ENCODE data around the gene PHETA2.

PHETA2 gene, protein sequence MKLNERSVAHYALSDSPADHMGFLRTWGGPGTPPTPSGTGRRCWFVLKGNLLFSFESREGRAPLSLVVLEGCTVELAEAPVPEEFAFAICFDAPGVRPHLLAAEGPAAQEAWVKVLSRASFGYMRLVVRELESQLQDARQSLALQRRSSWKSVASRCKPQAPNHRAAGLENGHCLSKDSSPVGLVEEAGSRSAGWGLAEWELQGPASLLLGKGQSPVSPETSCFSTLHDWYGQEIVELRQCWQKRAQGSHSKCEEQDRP

GRCh38 chr22:42074132-42074811, at the start of gene PHETA2:
PHETA2 (plus strand) TSS chr22:42074248; CDS start chr22:42077294, 3,046 bp downstream.
- no peak for ATAC-seq
- Mint-ChIP-seq H3K27ac (peak within 1 kb of the TSS; percentile 89), H3K4me3 (peak within 1 kb of the TSS; percentile 59), H3K36me3 (peaks cover 11% of the 10 kb centered on the region), H3K9me3 (no peaks in the 10 kb centered on the region), H3K4me1 (peaks cover 44% of the 10 kb centered on the region)
- DNase-seq (ENCODE audit: low spot score in 2 of 2): peak; percentile 40 to 74

GRCh38 chr22:42025421-42025820, 48.6 kb upstream of the PHETA2 start:
- Mint-ChIP-seq H3K27ac (no peak overlapping the region), H3K4me1 (peaks cover 12% of the 10 kb centered on the region), H3K36me3 (no peaks in the 10 kb centered on the region), H3K4me3 (no peak overlapping the region), H3K9me3 (no peaks in the 10 kb centered on the region)
- no peak for ATAC-seq
- DNase-seq (ENCODE audit: low spot score in 2 of 2): no peak

GRCh38 chr22:42026705-42027104, 47.3 kb upstream of the PHETA2 start:
- H3K27ac Mint-ChIP-seq: no peak overlapping the region
- no peak for ATAC-seq
- no peak for DNase-seq (ENCODE audit: low spot score in 2 of 2)
- no peaks in the 10 kb centered on the region for H3K9me3 Mint-ChIP-seq
- H3K4me1 Mint-ChIP-seq: peaks cover 25% of the 10 kb centered on the region
- H3K4me3 Mint-ChIP-seq: no peak overlapping the region
- no peaks in the 10 kb centered on the region for H3K36me3 Mint-ChIP-seq

DNA sequence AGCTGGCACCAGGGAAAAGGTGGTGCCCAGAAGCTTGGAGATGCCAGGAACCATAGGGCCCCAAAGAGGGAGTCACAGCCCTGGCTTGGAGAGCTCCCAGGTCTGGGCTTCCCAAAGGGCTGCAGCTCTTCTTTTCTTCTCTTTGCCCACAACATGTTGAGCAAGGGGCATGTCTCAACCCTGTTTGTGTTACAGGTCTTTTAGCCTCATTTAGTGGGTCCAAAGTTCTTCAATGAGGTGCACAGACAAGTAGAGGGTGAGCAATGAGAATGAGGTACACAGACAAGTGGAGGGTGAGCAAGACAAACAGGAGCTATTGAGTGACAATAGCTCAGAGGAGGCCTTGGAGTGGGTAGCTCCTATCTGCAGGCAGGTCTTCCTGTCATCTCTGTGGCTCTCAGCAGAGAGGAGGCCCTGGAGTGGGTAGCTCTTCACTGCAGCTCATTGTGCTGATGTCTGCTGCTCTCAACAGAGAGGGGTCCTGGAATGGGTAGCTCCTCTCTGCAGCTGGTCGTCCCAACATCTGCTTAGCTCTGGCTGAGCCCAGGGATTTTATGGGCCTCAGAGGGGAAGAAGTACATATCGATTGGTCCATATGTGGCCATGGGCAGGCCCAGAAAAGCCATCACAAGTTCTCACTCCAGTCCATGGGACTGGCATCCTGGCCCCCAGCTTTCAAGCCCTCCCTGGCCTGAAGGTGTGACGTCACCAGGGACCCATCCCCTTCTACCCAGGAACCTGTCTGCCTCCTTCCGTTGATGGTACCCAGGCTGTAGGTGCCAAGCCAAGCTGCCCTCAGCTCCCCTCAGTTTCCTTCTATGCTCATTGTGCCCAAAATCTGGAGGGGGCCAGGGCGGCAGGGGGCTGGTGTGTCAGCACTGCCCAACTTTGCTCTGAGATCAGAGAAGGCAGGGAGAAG, 40.5 kb upstream of the PHETA2 start:
- H3K9me3 Mint-ChIP-seq: peaks cover 4% of the 10 kb centered on the region
- ATAC-seq (no peak), DNase-seq (ENCODE audit: low spot score in 2 of 2) (no peak)
- H3K36me3 Mint-ChIP-seq: no peaks in the 10 kb centered on the region
- H3K27ac Mint-ChIP-seq: peak overlapping the region; percentile 40
- no peak overlapping the region for H3K4me3 Mint-ChIP-seq
- H3K4me1 Mint-ChIP-seq: peaks cover 18% of the 10 kb centered on the region

DNA sequence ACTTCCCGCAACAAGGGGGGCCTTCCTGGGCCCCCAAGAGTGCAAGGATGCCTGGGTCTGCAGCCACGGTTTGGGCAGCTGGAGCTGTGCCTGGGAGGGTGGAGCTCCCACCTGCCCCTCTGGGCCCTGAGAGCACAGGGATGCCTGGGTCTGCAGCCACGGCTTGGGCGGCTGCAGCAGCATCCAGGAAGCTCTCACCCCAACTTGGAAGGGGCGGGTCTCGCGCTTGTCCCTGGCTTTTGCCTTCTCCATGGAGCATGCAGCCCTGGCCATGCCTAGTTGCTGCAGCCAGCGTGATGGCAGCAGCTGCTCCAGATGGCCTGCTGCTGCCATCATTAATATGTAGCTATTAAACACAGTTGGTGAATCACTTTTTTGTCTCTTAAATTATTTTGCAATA, 38.8 kb upstream of the PHETA2 start:
- peaks cover 4% of the 10 kb centered on the region for H3K9me3 Mint-ChIP-seq
- no peak overlapping the region for H3K4me3 Mint-ChIP-seq
- no peaks in the 10 kb centered on the region for H3K36me3 Mint-ChIP-seq
- DNase-seq (ENCODE audit: low spot score in 2 of 2) (no peak), ATAC-seq (no peak)
- peaks cover 16% of the 10 kb centered on the region for H3K4me1 Mint-ChIP-seq
- no peak overlapping the region for H3K27ac Mint-ChIP-seq

DNA sequence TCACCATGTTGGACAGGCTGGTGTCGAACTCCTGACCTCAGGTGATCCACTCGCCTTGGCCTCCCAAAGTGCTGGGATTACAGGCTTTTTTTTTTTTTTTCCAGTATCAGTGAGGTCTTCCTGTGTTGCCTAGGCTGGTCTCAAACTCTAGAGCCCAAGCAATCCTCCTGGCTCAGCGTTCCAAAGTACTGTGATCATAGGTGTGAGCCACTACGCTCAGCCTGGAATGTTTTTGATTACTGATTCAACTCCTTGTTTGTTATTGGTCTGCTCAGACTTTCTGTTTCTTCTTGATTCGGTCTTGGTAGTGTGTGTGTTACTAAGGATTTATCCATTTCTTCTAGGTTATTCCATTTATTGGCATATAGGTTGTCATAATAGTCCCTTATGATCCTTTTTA, 34.8 kb upstream of the PHETA2 start:
- no peaks in the 10 kb centered on the region for H3K4me1 Mint-ChIP-seq
- DNase-seq (ENCODE audit: low spot score in 2 of 2) (no peak), ATAC-seq (no peak)
- no peak overlapping the region for H3K27ac Mint-ChIP-seq
- H3K4me3 Mint-ChIP-seq: no peak overlapping the region
- H3K36me3 Mint-ChIP-seq: no peaks in the 10 kb centered on the region
- H3K9me3 Mint-ChIP-seq: peaks cover 9% of the 10 kb centered on the region

DNA sequence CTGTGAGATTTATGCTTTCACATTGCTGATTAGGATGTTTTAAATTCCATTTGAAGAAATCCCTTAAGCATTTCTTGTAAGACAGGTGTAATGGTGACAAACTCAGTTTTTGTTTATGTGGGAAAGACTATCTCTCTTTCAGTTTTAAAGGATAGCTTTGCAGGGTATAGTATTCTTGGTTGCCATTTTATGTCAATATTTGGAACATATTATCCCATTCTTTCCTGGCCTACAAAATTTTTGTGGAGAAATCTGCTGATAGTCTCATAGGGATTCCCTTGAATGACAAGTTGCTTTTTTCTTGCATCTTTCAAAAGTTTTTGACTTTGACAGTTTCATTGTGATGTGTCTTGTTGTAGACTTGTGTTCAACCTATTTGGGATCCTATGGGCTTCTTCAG, 32.3 kb upstream of the PHETA2 start:
- DNase-seq (ENCODE audit: low spot score in 2 of 2) (no peak), ATAC-seq (no peak)
- no peaks in the 10 kb centered on the region for H3K36me3 Mint-ChIP-seq
- no peak overlapping the region for H3K27ac Mint-ChIP-seq
- H3K4me1 Mint-ChIP-seq: no peaks in the 10 kb centered on the region
- peaks cover 9% of the 10 kb centered on the region for H3K9me3 Mint-ChIP-seq
- H3K4me3 Mint-ChIP-seq: no peak overlapping the region

DNA sequence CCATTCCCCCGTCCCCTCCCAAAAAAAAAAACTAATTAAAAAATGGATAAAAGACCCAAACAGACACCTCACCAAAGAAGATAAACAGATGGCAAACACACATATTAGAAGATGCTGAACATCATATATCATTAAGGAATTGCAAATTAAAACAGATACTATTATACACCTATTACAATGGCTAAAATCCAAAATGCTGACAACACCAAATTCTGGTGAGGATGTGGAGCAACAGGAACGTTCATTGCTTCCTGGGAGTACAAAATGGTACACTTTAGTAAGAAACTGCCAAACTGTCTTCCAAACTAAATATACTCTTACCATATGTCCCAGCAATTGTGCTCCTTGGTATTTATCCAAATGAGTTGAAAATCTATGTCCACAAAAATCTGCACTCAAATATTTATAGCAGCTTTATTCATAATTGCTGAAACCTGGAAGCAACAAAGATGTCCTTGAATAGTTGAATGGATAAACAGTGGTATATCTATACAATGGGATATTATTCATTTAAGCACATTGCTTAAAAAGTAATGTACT, 23.3 kb upstream of the PHETA2 start:
- Mint-ChIP-seq H3K4me1 (no peaks in the 10 kb centered on the region), H3K4me3 (no peak overlapping the region), H3K9me3 (no peaks in the 10 kb centered on the region), H3K36me3 (no peaks in the 10 kb centered on the region), H3K27ac (no peak overlapping the region)
- ATAC-seq (no peak), DNase-seq (ENCODE audit: low spot score in 2 of 2) (no peak)

DNA sequence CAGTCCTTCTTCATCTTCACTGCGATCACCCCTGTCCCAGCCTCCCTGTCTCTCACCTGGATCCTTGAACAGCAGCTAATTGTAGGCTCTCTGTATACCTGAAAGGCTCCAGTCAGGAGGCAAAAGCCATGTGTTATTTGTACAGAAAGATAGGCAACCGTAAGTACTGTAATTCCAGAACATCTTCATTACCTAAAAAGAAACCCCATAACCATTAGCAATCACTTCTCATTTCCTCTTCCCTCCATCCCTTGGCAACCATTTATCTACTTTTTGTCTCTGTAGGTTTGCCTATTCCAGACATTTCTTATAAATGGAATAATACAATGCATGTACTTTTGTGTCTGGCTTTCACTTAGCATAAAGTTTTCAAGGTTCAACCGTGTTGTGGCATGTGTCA, 21.3 kb upstream of the PHETA2 start:
- Mint-ChIP-seq H3K27ac (no peak overlapping the region), H3K9me3 (peaks cover 14% of the 10 kb centered on the region), H3K36me3 (no peaks in the 10 kb centered on the region), H3K4me3 (no peak overlapping the region), H3K4me1 (no peaks in the 10 kb centered on the region)
- no peak for ATAC-seq
- DNase-seq (ENCODE audit: low spot score in 2 of 2): peak in 1 of 2 donors; percentile 34

DNA sequence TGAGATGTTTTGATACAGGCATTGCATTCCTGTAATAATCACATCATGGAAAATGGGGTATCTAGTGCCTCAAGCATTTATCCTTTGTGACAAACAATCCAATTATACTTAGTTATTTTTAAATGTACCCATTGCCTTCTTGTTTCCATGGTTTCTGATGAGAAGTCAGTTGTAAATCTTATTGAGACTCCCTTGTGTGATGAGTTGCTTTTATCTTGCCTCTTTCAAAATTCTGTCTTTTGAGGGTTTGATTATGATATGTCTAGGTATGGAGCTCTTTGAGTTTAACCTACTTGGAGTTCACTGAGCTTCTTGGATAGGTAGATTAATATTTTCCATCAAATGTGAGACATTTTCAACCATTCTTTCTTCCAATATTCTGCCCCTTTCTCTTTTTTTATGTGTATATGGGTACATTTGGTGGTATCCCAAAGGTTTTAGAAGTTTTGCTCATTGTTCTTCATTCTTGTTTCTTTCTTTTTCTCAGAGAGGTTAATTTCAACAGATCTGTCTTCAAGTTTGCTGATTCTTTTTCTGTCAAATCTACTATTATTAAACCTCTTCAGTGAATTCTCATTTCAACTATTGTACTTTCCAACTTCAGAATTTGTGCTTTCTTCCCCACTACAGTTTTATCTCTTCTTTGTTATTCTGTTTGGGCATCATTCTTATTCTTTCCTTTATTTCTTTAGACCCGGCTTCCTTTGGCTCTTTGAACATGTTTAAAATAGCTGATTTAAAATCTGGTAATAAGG, 17.1 kb upstream of the PHETA2 start:
- Mint-ChIP-seq H3K4me3 (no peak overlapping the region), H3K4me1 (no peaks in the 10 kb centered on the region), H3K36me3 (peaks cover 12% of the 10 kb centered on the region), H3K9me3 (peaks cover 17% of the 10 kb centered on the region), H3K27ac (no peak overlapping the region)
- ATAC-seq: no peak
- no peak for DNase-seq (ENCODE audit: low spot score in 2 of 2)

DNA sequence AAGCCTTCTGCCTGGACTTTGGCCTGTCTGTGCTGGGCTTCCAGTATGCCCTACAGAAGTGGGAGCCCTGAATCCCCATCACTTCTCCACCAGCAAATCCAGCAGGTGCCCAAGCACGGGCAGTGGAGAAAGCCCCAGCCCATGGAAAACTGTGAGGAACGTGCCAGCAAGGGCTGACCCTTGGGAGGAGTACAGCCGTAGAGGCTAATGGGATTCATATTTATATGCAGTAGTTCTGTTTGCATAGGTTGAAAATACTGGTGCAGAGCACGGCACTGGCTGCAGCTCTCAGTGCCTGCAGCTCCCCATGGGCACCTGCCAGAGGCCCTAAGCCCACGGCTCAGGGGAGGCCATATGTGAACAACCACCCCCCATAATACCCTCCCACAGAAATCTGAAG, 13.6 kb upstream of the PHETA2 start:
- H3K9me3 Mint-ChIP-seq: peaks cover 17% of the 10 kb centered on the region
- ATAC-seq (no peak), DNase-seq (ENCODE audit: low spot score in 2 of 2) (peak in 1 of 2 donors; percentile 43)
- peaks cover 35% of the 10 kb centered on the region for H3K36me3 Mint-ChIP-seq
- no peak overlapping the region for H3K27ac Mint-ChIP-seq
- peaks cover 7% of the 10 kb centered on the region for H3K4me1 Mint-ChIP-seq
- H3K4me3 Mint-ChIP-seq: no peak overlapping the region

GRCh38 chr22:42061041-42061440, 13.0 kb upstream of the PHETA2 start:
- H3K36me3 Mint-ChIP-seq: peaks cover 35% of the 10 kb centered on the region
- no peak overlapping the region for H3K27ac Mint-ChIP-seq
- no peak overlapping the region for H3K4me3 Mint-ChIP-seq
- ATAC-seq (peak; percentile 19), DNase-seq (ENCODE audit: low spot score in 2 of 2) (no peak)
- H3K4me1 Mint-ChIP-seq: peaks cover 10% of the 10 kb centered on the region
- H3K9me3 Mint-ChIP-seq: peaks cover 14% of the 10 kb centered on the region

DNA sequence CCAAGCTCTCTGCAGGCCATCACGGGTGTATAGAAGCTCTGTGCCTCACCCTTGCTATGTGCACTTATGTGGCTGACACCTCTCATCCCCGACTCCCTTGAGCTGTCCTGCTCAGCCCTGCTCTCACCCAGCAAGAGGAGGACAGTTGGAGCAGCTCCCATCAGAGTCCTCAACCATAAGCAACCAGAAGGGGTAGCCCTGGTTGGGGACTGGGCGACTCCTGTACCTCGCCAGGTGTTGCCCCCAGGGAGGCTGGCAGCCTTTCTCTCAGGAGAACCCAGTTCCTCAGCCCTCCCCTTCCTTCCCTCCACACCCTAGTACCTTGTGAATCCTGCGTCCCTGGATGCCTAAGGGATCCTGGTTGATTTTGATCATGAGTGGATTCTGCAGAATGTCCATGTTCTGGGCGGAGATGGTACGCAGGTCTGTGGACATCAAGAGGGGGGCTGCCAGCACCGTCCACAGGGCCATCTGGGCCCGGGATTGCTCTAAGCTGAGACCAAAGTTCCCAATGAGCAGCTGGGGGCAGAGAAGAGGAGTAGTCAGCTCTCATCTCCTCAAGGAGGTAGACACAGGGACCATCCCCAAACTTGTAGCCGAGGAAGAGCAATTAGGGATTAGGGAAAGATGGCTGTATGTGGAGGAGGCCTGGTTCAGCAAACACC, 11.4 kb upstream of the PHETA2 start:
- H3K27ac Mint-ChIP-seq: no peak overlapping the region
- peaks cover 40% of the 10 kb centered on the region for H3K36me3 Mint-ChIP-seq
- H3K9me3 Mint-ChIP-seq: peaks cover 3% of the 10 kb centered on the region
- DNase-seq (ENCODE audit: low spot score in 2 of 2) (peak in 1 of 2 donors; percentile 35), ATAC-seq (no peak)
- H3K4me1 Mint-ChIP-seq: peaks cover 16% of the 10 kb centered on the region
- no peak overlapping the region for H3K4me3 Mint-ChIP-seq

DNA sequence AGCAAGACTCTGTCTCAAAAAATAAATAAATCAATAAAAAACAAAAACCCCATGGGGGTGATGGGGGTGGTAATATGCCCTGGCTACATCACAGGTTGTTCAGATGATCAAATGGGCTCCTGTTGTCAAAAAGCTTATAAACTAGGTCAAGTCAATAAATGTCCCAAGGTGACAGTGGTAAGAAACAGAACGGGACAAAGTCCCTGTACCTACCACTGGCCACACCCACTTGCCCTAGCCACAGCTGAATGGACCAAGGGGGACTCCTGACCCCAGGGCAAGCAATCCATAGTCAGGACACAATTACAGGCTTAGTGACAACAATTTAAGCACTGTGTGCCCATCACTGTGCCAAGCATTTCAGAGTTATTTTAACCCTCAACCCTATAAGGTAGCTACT, 9.4 kb upstream of the PHETA2 start:
- H3K27ac Mint-ChIP-seq: peak overlapping the region; percentile 24
- H3K9me3 Mint-ChIP-seq: no peaks in the 10 kb centered on the region
- peaks cover 41% of the 10 kb centered on the region for H3K36me3 Mint-ChIP-seq
- no peak for DNase-seq (ENCODE audit: low spot score in 2 of 2)
- no peak for ATAC-seq
- H3K4me3 Mint-ChIP-seq: no peak overlapping the region
- H3K4me1 Mint-ChIP-seq: peaks cover 16% of the 10 kb centered on the region
